GM21528 (cell line): ENCODE results near the gene CCDC73.
"Not testable (repeated sequence)": the region's sequence is repeated elsewhere in the genome, so short reads cannot be mapped to it uniquely, and the experiment has no call there.

ENCODE experiments used
- ATAC-seq: cut with Tn5 transposase; IDR thresholded peaks from one replicate; pipeline ENCODE4 v1.9.1; 2021; ENCODE audit warnings: mild to moderate bottlenecking, moderate library complexity; ENCODE audit not compliant: unreplicated experiment, low FRiP score

Gene CCDC73

GRCh38 chr11:32794439-32794838, at the start of gene CCDC73:
Gene CCDC73, minus strand, starts transcription at chr11:32794662. Its CDS starts 34,419 bp downstream, at chr11:32760243.
- no peak for ATAC-seq

GRCh38 chr11:32843544-32843943, 49.1 kb upstream of the CCDC73 start:
- ATAC-seq, result no peak

- ATAC-seq, result no peak
Measured at GRCh38 chr11:32840587-32840986, 46.1 kb upstream of the CCDC73 start.

GRCh38 chr11:32839308-32839707, 44.8 kb upstream of the CCDC73 start:
- ATAC-seq, result no peak

GRCh38 chr11:32838505-32839274, 44.2 kb upstream of the CCDC73 start:
- ATAC-seq, result no peak

GRCh38 chr11:32836946-32837345, 42.5 kb upstream of the CCDC73 start:
- no peak for ATAC-seq

- ATAC-seq, result no peak
Measured at GRCh38 chr11:32833921-32834320, 39.5 kb upstream of the CCDC73 start.

GRCh38 chr11:32831221-32831620, 36.8 kb upstream of the CCDC73 start:
- ATAC-seq, result no peak

- no peak for ATAC-seq
Measured at GRCh38 chr11:32830796-32831195, 36.3 kb upstream of the CCDC73 start.

- ATAC-seq, result no peak
Measured at GRCh38 chr11:32830413-32830738, 35.9 kb upstream of the CCDC73 start.

- peak; percentile 82 for ATAC-seq
Measured at GRCh38 chr11:32829680-32830412, 35.4 kb upstream of the CCDC73 start, which contains the start of gene PRRG4. Gene PRRG4, plus strand, starts transcription at chr11:32829927. Its CDS starts 603 bp downstream, at chr11:32830530.

- ATAC-seq, result peak; percentile 43
Measured at GRCh38 chr11:32829157-32829679, 34.8 kb upstream of the CCDC73 start.

GRCh38 chr11:32827276-32827675, 32.8 kb upstream of the CCDC73 start:
- ATAC-seq, result no peak

GRCh38 chr11:32826113-32826512, 31.7 kb upstream of the CCDC73 start:
- ATAC-seq, result no peak

GRCh38 chr11:32823617-32824016, 29.2 kb upstream of the CCDC73 start:
- ATAC-seq, result not testable (repeated sequence)

GRCh38 chr11:32821917-32822560, 27.6 kb upstream of the CCDC73 start:
- no peak for ATAC-seq

GRCh38 chr11:32821517-32821916, 27.1 kb upstream of the CCDC73 start:
- no peak for ATAC-seq

GRCh38 chr11:32820497-32820896, 26.0 kb upstream of the CCDC73 start:
- ATAC-seq, result no peak

GRCh38 chr11:32819187-32819586, 24.7 kb upstream of the CCDC73 start:
- ATAC-seq, result no peak

GRCh38 chr11:32817852-32818183, 23.4 kb upstream of the CCDC73 start:
- ATAC-seq, result no peak

GRCh38 chr11:32817181-32817851, 22.9 kb upstream of the CCDC73 start:
- ATAC-seq, result no peak
